Endothelial cell of umbilical vein (primary cell): ENCODE data around the gene SMIM20. TPM values are rescaled to one million over a fixed set of nuclear protein-coding genes. Genes with fewer than 3 reads are reported as not detected.

ENCODE experiments used
- BruUV-seq: library from RNA; stranded (reverse); fragments of 400-500 nt; replicated peaks from 2 replicates; lab custom pipeline; 2021; lab: Mats Ljungman, UMichigan
- CTCF ChIA-PET: fragments of 300-600, 350-600 bp; sonication (Branson Sonifier 250); formaldehyde crosslinking; loops from one replicate; lab custom pipeline; 2021; ENCODE audit warnings: antibody characterized with exemption, inconsistent platforms; lab: Charles Lee
- POLR2A ChIA-PET: fragments of 300-600, 350-600 bp; sonication (Branson Sonifier 250); formaldehyde crosslinking; loops from one replicate; lab custom pipeline; 2021; ENCODE audit warnings: antibody characterized with exemption, inconsistent platforms; lab: Charles Lee
- DNase-seq: peaks from one replicate; pipeline ENCODE4 v3.0.0-alpha.2; 2011; ENCODE audit warnings: low read depth, low spot score
- FAIRE-seq: peaks from 2 replicates; lab custom pipeline; 2011; peaks lifted over from hg19 to GRCh38; lab: Jason Lieb, UNC
- H2AFZ ChIP-seq: 2 replicates; pipeline ENCODE4 v1.6.0; 2012; ENCODE audit warnings: low read depth, low read length, control low read depth, inconsistent platforms
- H3K27ac ChIP-seq: 2 replicates; pipeline ENCODE4 v1.5.1; 2011; ENCODE audit warnings: low read depth, mild to moderate bottlenecking, control low read depth, low read length, moderate library complexity; ENCODE audit not compliant: insufficient read depth
- H3K27me3 ChIP-seq, 2 experiments: 2 replicates each; pipeline versions ENCODE4 v1.6.0 to v1.6.1; 2011; ENCODE audit warnings: low read length in 2 of 2, mixed read lengths in 1 of 2; ENCODE audit not compliant: control insufficient read depth in 2 of 2, insufficient read depth in 2 of 2
- H3K36me3 ChIP-seq, 2 experiments: 2 replicates in 1 of 2; 3 replicates in 1 of 2; pipeline ENCODE4 v1.5.1; 2011; ENCODE audit warnings: low read length in 2 of 2, mild to moderate bottlenecking in 1 of 2, moderate library complexity in 1 of 2; ENCODE audit not compliant: control insufficient read depth in 2 of 2, insufficient read depth in 2 of 2; ENCODE audit errors: extremely low read depth in 1 of 2
- H3K4me1 ChIP-seq: 3 replicates; pipeline ENCODE4 v1.5.1; 2011; ENCODE audit warnings: mild to moderate bottlenecking, low read length; ENCODE audit not compliant: control insufficient read depth, insufficient read depth; ENCODE audit errors: extremely low read depth
- H3K4me2 ChIP-seq: 2 replicates; pipeline ENCODE4 v1.6.1; 2011; ENCODE audit warnings: low read length, control low read depth, mixed read lengths; ENCODE audit not compliant: insufficient read depth
- H3K4me3 ChIP-seq, 3 experiments: fragments of 200-600 bp in 1 of 3; sonication (generic), shearing (Covaris generic) in 1 of 3; replicated peaks in 1 of 3; 2 replicates each; pipeline ENCODE4 v1.5.1; 2011 to 2016; ENCODE audit warnings: control low read depth in 3 of 3, low read length in 3 of 3, mild to moderate bottlenecking in 2 of 3, inconsistent platforms in 1 of 3, low read depth in 1 of 3, moderate library complexity in 1 of 3; ENCODE audit not compliant: insufficient read depth in 1 of 3
- H3K79me2 ChIP-seq: 2 replicates; pipeline ENCODE4 v1.6.0; 2012; ENCODE audit warnings: low read length, inconsistent platforms; ENCODE audit not compliant: control insufficient read depth, insufficient read depth
- H3K9ac ChIP-seq: replicated peaks from 2 replicates; pipeline ENCODE3; 2011; ENCODE audit warnings: low read length, control low read depth; ENCODE audit not compliant: insufficient read depth; ENCODE audit errors: extremely low read depth
- H3K9me1 ChIP-seq: replicated peaks from 3 replicates; pipeline ENCODE4 v1.6.0; 2011; ENCODE audit warnings: mild to moderate bottlenecking, low read length; ENCODE audit not compliant: control insufficient read depth, insufficient read depth; ENCODE audit errors: extremely low read depth
- H3K9me3 ChIP-seq: replicated peaks from 2 replicates; pipeline ENCODE4 v1.5.1; 2012; ENCODE audit warnings: low read length, inconsistent platforms; ENCODE audit not compliant: control insufficient read depth, insufficient read depth
- H4K20me1 ChIP-seq: replicated peaks from 2 replicates; pipeline ENCODE3; 2011; ENCODE audit warnings: mild to moderate bottlenecking, low read length; ENCODE audit not compliant: control insufficient read depth, insufficient read depth; ENCODE audit errors: extremely low read depth
- CTCF ChIP-seq, 2 donors: IDR thresholded peaks; 1 replicate in 1 of 2; 2 replicates in 1 of 2; pipeline ENCODE4 v1.5.1; 2011; ENCODE audit warnings: low read length in 2 of 2, mild to moderate bottlenecking in 2 of 2, moderate library complexity in 2 of 2, control low read depth in 1 of 2, inconsistent platforms in 1 of 2, low read depth in 1 of 2; ENCODE audit not compliant: insufficient read depth in 1 of 2; ENCODE audit errors: extremely low read depth in 1 of 2
- EZH2 ChIP-seq: IDR thresholded peaks from 2 replicates; pipeline ENCODE4 v1.6.1; 2012; ENCODE audit warnings: borderline replicate concordance, low read depth, mild to moderate bottlenecking, moderate library complexity, low read length, inconsistent platforms; ENCODE audit not compliant: severe bottlenecking
- FOS ChIP-seq: IDR thresholded peaks from 2 replicates; pipeline ENCODE4 v1.6.1; 2011; ENCODE audit warnings: mild to moderate bottlenecking, low read length, moderate library complexity, borderline replicate concordance; ENCODE audit not compliant: insufficient read depth
- GATA2 ChIP-seq: IDR thresholded peaks from 2 replicates; pipeline ENCODE4 v1.7.0; 2011; ENCODE audit warnings: low read depth, mild to moderate bottlenecking, moderate library complexity, mixed read lengths, low read length; ENCODE audit not compliant: insufficient read length, insufficient read depth
- JUN ChIP-seq: IDR thresholded peaks from 2 replicates; pipeline ENCODE4 v1.6.1; 2011; ENCODE audit warnings: borderline replicate concordance, low read depth; ENCODE audit not compliant: insufficient read length, insufficient read depth
- MAX ChIP-seq: IDR thresholded peaks from 2 replicates; pipeline ENCODE4 v1.6.1; 2011; ENCODE audit not compliant: insufficient read depth, insufficient read length
- MYC ChIP-seq: IDR thresholded peaks from one replicate; pipeline ENCODE4 v1.6.1; 2011; ENCODE audit warnings: mild to moderate bottlenecking, low read depth, low read length
- POLR2A ChIP-seq: IDR thresholded peaks from 2 replicates; pipeline ENCODE4 v1.6.1; 2012; ENCODE audit warnings: low read depth, mild to moderate bottlenecking, control low read depth, low read length
- POLR2AphosphoS5 ChIP-seq: IDR thresholded peaks from 2 replicates; pipeline ENCODE4 v1.6.1; 2012; ENCODE audit warnings: low read depth, mild to moderate bottlenecking, control low read depth, low read length, moderate library complexity; ENCODE audit not compliant: insufficient read depth
- dilution Hi-C: fragments of 300-500 bp; cut with MboI; formaldehyde crosslinking; loops from one replicate; pipeline ENCODE4 v1.15.0; 2019; ENCODE audit warnings: low sequenced_read_pairs; ENCODE audit not compliant: extremely low pct_ligation_motif_present
- intact Hi-C: fragments of 100-400 bp; cut with micrococcal nuclease; formaldehyde crosslinking; loops from one replicate; pipeline ENCODE4 v1.10.0; 2022
- polyA plus RNA-seq, 4 experiments: library from polyadenylated mRNA; depleted of rRNA in 3 of 4; stranded (reverse) in 3 of 4; unstranded in 1 of 4; fragments of >200 nt; gene quantifications; 2 replicates each; pipeline versions ENCODE4 v1.2.1 to v1.2.3, GENCODE V29; 2011 to 2012; ENCODE audit warnings: missing spikeins in 1 of 4
- total RNA-seq: library from RNA; stranded (reverse); gene quantifications from 2 replicates; pipeline ENCODE4 v1.2.3, GENCODE V29; 2021

SMIM20 gene
- total and polyA plus RNA-seq, 2 donors (not counting 3 experiments of a cell fraction or from before 2014, with no cell fraction given) = 10.2 to 19.2 TPM

- peak overlapping the region; percentile 8 for H3K4me2 ChIP-seq
- DNase-seq (peak; percentile 84), FAIRE-seq (peak; percentile 64)
- H3K4me1 ChIP-seq = peaks cover 20% of the 10 kb centered on the region
- H3K36me3 ChIP-seq = no peaks in the 10 kb centered on the region
- no TSS peak for BruUV-seq
- no peaks in the 10 kb centered on the region for H3K9me3 ChIP-seq
- no peak overlapping the region for H3K27ac ChIP-seq
- CTCF ChIA-PET = interaction anchor here (0.6 to 1.2 kb wide), 4 partner anchors 13 to 120 kb away, joined by 3 to 6 read pairs (median 4); partner anchors contain the start of gene SMIM20
- H2AFZ ChIP-seq = no peak overlapping the region
- no peak overlapping the region for H3K9ac ChIP-seq
- H3K9me1 ChIP-seq = no peaks in the 10 kb centered on the region
- POLR2A ChIA-PET = interaction anchor here (1.1 kb wide), 1 partner anchor 46 kb away, joined by 4 read pairs; the partner anchor contains the start of gene SMIM20
- intact Hi-C loops = loop anchor here (1.0 to 10.0 kb wide), 2 partner anchors 16 to 547 kb away; no protein-coding TSS in a partner anchor
- dilution Hi-C loops = no loop called here
- H3K27me3 ChIP-seq = no peaks in the 10 kb centered on the region
- H3K4me3 ChIP-seq = no peak overlapping the region
- no peak for TF ChIP-seq MAX
- TF ChIP-seq POLR2A = no peak
- no peaks in the 10 kb centered on the region for H3K79me2 ChIP-seq
- H4K20me1 ChIP-seq = no peaks in the 10 kb centered on the region
Measured at GRCh38 chr4:25867781-25868294, 46.2 kb upstream of the SMIM20 start.

- ChIA-PET POLR2A (no interaction called here), CTCF (interaction anchor here (1.0 to 1.3 kb wide), 2 partner anchors 11 to 14 kb away, joined by 3 to 5 read pairs; no protein-coding TSS in a partner anchor)
- DNase-seq (no peak), FAIRE-seq (no peak)
- Histone ChIP-seq H2AFZ (no peak overlapping the region), H3K9me3 (no peaks in the 10 kb centered on the region), H3K36me3 (no peaks in the 10 kb centered on the region), H3K27me3 (no peaks in the 10 kb centered on the region), H4K20me1 (no peaks in the 10 kb centered on the region), H3K9ac (no peak overlapping the region), H3K4me1 (peaks cover 17% of the 10 kb centered on the region), H3K27ac (no peak overlapping the region), H3K9me1 (no peaks in the 10 kb centered on the region), H3K4me3 (no peak overlapping the region), H3K79me2 (no peaks in the 10 kb centered on the region), H3K4me2 (no peak overlapping the region)
- intact Hi-C loops (no loop called here), dilution Hi-C loops (no loop called here)
- TF ChIP-seq POLR2AphosphoS5 (no peak), POLR2A (no peak), MAX (no peak), FOS (no peak), JUN (no peak), EZH2 (no peak), MYC (no peak), GATA2 (no peak), CTCF (IDR thresholded peaks at IDR 0.05; ENCODE audit: extremely low read depth in 1 of 2, insufficient read depth in 1 of 2, low read depth in 1 of 2, low read length in 2 of 2) (no peak)
- no TSS peak for BruUV-seq
Measured at GRCh38 chr4:25870081-25870480, 43.9 kb upstream of the SMIM20 start.
